Measurements from ENCODE around the gene DDAH1.
A peak's percentile ranks its signal among the peaks of the same experiment; 100 is the strongest.

Gene DDAH1

DNA sequence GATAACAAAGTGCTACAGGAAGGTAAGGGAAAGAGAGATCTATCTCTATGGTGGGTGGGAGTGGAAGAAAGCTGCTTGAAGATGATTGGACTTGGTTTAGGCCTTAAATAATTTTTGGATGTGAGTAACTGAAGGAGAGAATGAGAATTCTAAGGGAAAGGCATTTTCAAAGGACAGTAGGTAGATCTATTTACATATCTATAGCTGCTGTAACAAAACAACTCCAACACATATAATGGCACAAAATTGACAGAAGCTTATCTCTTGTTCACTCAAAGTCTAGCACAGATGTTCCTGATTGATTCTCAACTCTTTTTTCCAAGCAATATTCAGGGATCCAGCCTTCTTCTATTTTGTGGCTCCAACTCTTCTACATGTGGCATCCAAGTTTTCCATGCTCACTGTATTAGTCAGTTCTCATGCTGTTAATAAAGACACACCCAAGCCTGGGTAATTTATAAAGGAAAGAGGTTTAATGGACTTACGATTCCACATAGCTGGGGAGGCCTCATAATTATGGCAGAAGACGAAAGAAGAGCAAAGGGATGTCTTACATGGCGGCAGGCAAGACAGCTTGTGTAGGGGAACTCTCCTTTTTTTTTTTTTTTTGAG is 3.1 kb upstream of the DDAH1 start:
- DNase-seq = no peak

DNA sequence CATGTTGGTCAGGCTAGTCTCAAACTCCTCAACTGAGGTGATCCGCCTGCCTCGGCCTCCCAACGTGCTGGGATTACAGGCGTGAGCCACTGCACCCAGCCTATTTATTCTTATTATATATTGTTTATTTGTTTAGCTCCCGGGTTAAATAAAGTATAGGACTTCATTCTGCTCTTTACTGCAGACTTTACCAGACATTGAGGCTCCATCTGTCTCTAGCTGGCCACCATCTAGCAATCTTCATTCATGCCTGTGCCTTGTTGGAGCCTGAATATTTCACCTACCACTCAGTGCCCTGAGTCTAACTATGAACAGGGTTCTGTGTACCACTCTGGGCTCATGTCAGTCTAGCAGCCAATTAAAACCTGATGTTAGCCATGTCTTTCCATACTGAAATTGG is 2.1 kb upstream of the DDAH1 start:
- DNase-seq = no peak

DNA sequence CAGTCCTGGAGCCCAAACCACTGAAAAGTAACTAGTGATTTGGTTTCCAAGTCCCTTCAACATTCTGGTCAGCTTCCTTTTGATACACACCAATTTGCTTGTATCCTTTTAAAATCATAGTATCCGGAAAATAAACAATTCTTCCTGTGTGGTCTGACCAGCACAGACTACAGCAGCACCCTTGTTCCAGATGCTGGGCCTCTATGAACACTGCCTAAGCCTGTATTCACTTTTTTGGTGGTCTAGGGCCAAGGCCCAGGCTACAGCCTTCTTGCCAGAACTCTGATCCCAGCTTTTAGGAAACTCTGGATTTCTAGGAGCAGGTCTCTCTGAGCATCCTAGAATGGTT is 801 bp upstream of the DDAH1 start:
- no peak for DNase-seq

DNA sequence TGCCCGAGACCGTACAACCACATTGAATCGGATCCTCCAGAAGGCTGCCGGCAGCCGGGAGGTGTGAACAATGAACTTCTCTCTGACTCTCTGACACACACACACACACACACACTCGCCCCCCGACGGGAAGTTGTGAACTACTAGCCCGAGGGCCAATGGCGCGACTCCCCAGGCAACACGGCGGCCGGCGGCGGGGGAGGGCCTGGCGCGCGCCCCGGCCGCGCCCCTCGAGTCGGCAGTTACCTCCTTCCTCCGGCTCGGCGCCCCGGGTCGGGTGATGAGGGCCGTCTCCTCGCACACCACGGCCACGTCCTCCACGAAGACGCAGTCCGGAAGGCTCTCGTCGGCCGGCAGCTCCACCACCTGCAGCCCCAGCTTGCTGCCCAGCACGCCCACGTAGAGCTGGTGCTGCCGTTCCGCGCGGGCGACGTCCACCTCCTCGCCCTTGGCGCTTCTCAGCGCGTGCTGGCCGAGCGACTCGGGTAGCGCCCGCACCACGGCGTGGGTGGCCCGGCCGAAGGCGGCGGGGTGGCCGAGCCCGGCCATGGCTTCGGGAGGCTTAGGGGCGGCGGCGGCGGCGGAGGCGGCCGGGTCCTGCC is 361 bp downstream of the DDAH1 start:
- DNase-seq = peak; percentile 25

DNA sequence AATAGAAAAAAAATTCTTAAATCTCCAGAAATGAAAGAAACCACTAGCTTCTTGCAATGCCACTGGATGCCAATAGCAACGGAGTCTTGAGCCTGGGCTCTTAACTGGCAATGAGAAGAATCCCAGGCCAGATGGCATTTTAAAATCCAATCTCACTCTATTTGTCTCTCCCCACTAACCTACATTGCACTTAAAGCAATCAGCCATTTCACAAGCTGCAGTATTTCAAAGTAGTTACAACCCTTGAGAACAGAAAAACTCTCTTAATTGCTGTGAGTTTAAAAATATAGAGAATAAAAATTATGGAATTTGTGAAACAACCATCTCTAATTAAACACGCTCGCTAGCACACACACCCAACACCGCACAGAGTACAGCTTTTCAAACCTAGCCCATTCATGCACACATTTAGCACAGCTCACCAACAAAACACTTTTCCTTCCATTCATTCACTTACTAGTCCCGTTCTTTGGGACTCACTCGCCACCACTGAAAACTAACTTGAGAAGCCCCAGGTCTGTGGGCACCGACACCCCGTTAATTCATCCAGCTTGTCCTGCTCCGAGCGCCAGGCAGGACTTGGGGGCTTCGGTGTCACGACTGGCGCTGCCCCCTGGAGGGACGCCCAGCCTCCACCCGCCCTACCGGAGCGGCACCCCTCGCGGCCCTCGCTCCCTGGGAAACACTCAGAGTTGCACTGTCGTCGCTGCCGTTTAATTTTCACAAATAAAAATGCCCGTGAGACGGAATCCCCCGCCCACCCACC is 1.0 kb downstream of the DDAH1 start:
- DNase-seq = no peak

DNA sequence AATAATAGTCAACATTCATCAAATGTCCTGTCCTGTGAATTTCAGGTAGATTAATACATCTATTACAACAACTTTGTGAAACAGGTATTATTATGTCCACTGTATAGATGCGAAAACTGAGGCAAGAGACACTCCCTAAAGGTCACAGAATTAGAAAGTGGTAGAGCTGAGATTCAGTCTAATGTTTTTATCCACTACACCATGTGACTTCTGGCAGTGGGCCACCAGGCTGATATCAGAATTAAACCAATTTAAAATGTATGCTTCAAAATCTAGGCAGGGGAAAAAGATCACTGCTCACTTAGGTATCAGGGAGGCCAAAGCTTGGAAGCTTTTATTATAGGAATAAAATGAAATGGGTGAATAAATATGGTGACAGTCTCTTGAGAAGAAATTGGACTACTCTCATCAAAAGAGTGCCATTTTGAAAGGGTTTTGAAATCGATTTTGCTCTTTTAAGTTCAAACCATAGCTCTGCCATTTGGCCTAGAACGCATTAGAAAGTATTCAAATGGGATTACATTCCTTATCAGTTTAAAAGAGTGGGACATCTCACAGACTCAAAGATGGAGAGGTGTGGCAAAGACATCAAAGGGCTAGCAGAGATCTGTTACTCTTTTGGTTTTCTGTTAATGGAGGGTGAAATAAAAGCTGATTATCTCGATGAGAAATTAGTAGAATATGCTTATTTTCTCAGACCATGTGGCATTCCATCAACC is 1.9 kb downstream of the DDAH1 start:
- no peak for DNase-seq

DNA sequence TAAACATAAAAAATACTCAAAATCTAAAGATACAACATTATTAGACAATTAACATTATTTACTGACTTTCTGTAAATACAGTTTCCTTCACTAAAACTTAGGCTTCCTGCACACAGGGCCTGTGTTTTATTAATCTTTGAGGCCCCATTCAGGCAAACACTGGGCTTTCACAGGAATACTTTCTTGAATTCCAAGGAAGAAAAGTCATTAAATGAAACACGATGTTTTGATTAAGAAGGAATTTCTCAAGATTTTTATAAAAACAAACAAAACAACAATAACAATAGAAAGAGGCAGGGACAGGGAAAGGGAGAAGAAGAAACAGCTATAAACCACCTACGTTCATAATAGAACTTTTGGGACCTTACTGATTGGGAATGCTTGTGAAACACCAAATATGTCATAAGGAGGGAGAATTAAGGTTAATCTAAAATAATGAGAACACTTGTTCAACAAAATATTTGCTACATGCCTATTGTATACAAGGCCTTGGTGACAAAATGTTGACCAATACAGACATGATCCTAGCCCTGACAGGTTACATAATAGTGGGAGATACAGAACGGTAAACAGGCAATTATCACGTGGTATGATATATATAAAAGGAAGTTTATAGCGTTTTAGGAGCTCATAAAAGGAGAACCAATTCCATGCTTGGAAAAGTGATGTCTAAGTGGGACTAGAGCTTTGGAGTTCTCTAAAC is 3.6 kb downstream of the DDAH1 start:
- no peak for DNase-seq

DNA sequence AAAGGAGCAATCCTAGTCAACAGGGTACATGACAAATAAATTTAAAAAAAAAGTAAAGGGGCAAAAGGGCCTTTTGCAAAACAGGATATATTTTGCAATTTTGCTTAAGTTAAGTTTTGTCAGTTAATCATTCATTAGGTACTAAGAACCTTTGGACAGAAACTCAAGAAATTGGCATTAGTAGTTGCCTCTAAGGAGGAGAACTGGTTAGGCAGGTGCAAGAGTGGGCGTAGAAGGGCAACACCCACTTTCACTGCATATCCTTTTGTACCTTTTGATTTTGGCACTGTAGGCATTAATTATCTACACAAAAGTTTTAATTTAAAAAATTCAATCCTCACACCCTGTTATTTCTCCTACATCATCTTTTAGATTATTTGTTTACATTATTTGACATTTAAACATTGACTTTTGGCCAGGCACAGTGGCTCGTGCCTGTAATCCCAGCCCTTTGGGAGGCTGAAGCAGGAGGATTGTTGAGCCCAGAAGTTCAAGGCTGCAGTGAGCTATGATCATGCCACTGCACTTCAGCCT is 4.3 kb downstream of the DDAH1 start:
- DNase-seq = no peak

DNA sequence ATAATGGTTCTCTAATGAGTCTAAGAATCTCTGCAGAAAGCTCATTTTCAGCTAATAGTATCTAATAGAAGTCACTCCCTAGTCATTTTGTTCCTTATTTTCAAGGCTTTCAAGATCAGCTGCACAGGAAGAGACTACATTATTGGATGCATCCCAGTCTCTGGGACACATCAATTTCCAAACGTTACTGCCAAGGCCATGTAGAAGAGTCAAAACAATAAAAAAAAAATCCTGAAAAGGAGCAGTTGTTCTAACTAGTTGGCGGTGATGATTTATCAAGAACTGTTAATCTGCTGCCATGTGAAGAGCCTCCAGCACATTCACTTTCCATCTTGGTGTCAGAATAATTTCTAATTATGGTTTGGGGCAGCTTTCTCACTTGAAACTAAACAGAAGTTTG is 5.7 kb downstream of the DDAH1 start:
- DNase-seq = no peak

DNA sequence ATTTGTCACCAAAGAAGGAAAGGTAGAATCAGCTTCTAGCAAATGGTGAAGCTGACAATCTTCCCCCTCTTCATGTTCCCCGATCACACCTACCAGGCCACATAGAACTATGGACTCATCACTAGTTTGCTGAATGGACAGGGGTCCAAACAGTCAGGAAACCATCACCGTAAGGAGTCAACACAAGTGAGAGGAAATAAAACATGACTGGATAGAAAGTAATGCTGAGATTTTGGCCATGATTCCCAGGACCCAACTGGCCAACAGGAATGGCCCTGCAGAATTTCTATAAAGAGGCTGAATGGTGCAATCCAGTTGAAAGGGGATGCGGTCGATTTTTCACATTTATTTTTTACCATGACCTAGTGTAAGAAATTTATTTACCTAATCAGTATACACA is 10.7 kb downstream of the DDAH1 start:
- no peak for DNase-seq

DNA sequence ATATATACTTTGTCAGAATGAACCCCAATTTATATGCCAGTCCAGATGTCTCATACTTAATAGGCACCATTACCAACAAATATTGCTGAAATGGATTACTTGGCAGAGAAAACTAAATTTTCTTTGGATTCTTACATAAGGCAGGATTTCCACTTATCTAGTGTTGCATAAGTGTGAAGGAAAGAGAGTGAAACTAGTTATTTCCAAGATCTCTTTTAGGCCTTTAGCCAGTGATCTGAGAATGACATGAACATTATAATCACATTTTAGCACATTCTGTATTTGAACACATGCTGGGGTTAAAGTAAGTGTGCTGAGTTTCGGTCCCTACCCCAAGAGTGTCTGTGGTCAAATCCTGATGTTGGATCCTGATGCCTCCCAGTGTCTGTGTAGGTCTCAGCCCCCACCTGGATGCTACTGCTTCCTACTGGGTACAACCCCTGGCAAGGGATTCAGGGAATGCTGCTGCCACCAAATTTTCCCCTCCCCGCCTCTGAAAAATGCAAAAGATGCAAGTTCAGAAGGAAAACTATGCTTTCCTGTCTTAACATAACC is 11.2 kb downstream of the DDAH1 start:
- DNase-seq = no peak

DNA sequence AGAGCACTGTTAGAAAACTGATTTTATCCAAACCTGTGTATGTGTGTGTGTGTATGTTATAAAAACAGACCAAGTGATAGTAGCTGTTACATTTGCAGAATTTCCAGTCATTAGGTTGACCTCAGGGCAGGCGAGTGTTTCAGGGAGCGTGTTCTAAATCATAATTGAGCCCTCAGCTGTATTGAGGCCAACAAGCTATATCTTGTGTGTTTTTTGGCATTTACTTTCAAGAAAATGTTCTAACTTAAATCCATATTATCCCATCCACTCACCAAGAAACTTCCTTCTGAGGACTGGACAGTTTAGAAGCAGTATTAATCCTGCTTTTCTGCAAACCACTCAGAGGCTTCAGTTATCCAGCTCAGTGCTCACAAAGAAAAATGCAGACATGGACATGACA is 12.0 kb downstream of the DDAH1 start:
- no peak for DNase-seq

DNA sequence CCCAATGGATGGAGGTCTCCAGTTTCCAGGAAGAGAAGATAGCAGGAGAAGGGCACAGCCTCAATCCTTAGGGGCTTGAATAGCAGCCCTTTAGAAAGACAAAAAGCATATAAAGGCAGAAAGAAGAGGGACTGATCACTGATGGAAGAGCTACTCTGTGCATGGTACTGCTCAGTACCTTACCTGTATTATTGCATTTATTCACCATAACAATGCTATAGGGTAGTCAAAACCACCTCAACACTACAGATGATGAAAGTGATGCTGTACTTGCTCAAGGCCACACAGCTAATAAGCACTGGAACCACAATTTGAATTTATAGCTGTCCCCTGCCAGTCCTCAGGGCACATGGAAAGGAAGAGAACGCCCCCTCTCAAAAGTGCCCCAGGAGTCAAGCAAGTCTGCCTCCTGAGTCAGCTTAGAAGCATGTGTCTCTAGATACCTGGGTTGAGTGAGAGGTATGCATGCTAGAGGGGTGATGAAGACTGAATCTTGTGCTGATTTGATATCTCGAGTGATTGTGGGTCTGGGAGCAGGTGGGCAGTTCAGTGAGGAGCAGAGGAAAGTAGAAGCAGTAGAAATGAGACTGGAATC is 13.6 kb downstream of the DDAH1 start:
- DNase-seq = no peak

DNA sequence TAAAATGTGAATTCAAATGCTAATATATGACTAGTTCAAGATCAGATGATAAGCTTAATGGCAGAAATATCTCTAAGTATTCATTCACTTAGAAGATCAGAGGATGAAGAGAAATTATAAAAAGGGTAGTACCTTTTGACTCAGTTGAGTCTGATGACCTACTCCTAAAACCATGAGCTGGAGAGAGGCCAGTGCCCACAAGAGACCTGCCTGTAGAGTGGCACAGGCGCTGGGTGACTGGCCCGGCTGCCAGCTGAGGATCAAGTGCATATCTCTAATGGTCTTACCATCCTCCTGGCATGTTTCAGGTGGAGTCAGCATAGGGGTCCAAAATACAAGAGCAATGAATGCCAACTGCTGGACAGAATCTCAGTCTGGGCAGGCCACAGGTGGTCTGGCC is 14.1 kb downstream of the DDAH1 start:
- no peak for DNase-seq

DNA sequence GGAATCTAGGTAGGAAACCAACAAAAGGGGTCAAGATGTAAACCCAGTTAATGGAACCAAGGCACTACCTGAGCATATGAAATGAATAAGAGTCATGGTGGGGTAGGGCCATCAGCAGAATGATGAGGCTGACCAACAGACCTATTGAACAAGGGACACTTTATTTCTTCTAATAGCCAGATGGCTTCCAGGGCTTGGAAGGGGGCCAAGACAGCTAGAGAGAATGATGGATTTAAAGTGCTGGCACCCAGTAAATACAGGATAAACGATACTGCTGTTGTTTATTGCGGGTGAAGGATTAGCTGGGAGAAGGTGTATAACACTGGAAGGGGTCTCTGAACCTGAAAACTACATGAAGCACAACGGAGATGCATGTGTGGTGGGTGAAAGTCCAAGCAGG is 15.6 kb downstream of the DDAH1 start:
- no peak for DNase-seq

DNA sequence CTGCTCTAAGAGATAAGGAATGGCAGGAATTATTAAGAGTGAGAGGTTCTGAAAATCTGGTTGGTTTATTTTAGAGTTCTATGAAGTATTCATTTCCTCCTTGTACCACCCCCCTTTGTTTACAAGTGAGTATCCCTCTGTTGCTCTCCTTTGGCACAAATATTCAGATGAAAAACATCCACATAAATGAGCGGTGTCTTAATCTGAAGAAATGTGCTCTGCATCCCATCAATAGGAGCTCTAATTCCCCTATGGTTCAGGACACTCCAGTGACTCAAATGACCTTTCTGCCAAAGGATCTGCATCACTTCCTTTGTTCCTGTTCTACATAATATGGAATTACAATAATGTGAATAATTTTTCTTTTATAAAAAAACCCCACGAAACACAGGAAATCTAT is 16.6 kb downstream of the DDAH1 start:
- no peak for DNase-seq

DNA sequence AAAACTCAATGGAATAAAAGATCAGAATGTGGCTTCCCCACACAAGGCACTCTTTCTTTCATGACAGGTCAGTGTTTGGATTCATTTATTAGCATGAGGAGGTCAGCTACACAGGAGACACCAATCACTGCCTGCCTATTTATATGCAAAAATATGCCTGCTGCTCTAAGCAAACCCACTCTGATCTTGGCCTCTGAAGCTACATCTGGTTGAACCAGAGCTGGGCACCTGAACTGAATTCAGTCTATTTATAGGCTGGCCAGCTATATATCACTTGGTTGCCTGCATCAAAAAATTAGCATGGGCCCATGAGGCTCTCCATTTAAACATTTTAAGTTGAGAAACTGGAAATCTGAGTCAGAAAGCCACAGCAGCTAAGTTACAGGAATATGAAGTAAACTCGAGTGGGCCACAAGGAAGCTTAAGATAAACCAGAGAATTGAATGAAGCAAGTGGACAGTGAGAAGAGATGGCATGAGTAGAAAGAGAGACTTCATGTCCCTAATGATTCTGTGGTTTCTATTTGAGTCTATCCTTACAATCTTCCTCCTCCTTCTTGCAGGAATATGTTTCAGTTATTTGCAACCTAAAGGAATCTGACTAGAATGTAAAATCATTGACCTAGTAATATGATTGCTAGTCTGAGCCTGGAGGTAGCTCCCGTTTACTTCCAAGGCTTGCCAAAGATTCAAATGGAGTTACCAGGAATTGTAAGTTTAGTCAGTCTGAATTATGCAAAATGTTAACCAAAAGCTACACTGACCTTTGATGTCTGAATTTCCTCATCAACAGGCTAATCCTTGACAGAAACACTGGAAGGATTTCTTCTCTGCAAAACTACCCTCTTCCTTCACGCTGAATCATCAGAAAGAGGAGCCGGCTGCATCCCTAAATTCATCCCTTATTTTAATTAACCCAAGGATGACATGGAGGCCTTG is 17.7 kb downstream of the DDAH1 start:
- no peak for DNase-seq

DNA sequence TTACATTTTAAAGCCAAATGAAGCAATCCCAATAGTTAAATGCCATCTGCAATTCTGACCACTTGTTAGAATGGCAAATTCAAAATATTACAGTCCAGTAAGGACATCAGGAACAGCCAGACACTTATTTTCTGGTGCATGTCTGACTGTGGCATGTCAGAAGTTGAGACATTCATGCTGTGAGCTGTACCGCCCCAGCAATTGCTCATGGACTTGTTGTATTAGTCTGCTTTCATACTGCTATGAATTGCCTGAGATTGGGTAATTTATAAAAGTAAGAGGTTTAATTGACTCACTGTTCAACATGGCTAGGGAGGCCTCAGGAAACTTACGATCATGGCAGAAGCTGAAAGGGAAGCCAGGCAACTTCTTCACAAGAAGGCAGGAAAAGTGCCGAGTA is 19.1 kb downstream of the DDAH1 start:
- no peak for DNase-seq

DNA sequence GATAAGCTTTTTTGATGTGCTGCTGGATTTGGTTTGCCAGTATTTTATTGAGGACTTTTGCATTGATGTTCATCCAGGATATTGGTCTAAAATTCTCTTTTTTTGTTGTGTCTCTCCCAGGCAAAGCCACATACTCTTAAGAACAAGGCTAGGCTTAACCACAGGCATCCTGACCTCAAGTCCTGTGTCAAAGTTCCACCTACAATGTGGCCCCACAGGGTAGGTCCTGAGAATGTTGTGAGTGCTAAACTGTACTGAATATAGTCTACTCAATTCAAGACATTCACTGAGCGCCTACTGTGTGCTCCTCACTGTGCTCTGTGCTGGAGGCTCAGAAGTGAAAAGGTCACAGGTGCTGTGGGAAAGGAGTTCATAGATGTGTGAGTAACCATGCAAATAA is 20.6 kb downstream of the DDAH1 start:
- DNase-seq = no peak

DNA sequence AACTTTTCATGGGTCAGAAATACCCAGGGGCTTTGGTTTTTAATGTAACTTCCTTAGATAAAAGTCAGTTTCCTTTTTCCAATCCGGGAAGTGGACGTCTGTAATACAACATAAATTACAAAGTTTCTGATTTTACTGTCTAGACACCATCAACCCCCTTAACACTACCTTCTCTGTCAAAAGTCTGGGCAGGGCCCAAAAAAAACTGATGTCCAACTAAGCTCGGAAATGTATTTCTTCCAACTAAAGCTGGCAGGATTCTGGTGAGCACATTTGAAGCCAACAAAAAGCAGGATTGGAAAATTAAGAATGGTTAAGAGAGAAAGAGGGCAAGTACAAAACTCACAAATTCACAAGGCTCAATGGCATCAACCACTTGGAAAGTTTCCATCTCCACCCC is 24.3 kb downstream of the DDAH1 start:
- DNase-seq = no peak

DNA sequence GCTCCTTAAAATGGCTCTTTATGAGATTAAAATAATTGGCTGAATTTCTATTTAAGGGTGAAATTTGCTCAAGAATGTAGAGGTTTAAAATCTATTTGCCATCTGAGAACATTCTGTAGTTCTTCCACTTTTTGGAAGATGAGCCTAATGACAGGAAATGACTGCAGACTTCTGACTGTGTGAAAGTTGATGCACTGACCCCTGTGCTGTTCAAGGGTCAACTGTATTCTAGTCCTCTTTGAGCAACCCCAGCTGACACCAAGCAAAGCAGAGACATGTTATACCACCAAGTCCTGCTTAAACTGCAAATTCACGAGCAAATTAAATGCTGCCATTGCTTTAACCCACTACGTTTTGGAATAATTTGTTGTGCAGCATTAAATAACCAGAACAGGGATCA is 26.6 kb downstream of the DDAH1 start:
- DNase-seq = no peak

Data from activated naive CD4-positive, alpha-beta T cell treated with anti-CD3 and anti-CD28 coated beads, Interleukin-2, amount 50 U/mL, for 16 hours (primary cell).